Measurements from ENCODE around the gene SLC38A6.

The SLC38A6 gene

DNA sequence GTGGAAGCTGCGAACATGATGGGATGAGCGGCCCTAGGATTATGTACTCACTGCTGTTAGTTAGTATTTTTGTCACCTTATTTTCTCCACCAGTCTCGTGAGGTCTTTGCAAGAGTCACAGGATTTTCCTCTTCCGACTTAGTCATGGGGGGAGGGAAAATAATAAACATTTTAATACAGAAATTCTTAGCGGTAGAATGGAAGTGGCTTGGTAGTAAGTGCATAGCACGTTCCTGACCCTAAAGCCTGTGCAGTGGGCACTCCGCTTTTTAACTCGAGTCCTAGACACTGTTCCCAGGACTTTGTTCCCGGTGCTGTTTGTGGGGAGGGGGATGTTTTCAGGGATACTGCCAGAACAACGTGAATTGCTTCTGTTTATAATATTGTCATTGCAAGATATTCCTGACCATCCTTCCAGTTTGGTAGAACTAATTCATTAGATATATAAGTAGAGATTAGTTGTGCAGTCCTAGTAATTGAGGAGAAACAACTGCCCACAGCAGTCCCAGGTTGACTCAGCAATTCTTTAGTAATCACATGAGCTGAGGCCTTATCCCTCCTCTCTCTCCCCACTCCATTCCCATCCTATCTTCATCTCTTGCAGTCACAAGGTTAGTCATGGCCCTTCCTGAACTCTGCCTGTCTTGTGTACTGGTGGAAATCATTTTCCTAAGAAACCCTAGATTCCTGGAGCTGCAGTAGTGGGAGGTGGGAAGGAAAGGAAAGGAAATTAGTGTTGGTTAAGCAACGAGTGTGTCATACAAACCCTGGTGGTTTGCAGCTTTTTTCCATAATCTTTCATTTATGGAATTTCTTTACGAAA lies 799 bp downstream of the SLC38A6 start:
- DNase-seq (ENCODE audit: low read depth) = no peak

GRCh38 chr14:60984196-60984595 lies 3.2 kb downstream of the SLC38A6 start:
- DNase-seq (ENCODE audit: low read depth) = no peak

- no peak for DNase-seq (ENCODE audit: low read depth)
Observed at GRCh38 chr14:60986500-60986899, 5.5 kb downstream of the SLC38A6 start.

- DNase-seq (ENCODE audit: low read depth) = no peak
Observed at GRCh38 chr14:60989599-60989998, 8.6 kb downstream of the SLC38A6 start.

GRCh38 chr14:60998617-60999016 lies 17.6 kb downstream of the SLC38A6 start:
- no peak for DNase-seq (ENCODE audit: low read depth)

GRCh38 chr14:60999536-60999935 lies 18.5 kb downstream of the SLC38A6 start:
- DNase-seq (ENCODE audit: low read depth) = no peak

DNA sequence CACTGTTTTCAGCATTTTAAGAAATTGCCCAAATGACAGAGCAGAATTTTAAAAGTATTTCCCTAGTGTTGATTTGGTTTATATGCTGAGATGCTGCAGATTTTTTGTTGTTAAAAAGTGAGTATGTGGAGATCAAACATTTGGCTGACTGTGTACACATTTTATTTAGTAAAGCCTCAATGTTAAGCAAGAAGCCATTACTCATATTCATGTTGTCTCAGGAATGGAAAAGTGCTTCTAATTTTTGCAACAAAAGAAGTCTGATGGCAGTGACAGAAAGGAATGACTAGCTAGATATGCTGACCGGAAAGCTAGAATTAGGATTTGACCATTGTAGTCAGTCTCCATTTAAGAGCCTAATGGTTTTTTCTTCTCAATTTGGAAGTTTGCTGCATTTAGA lies 22.5 kb downstream of the SLC38A6 start:
- no peak for DNase-seq (ENCODE audit: low read depth)

DNA sequence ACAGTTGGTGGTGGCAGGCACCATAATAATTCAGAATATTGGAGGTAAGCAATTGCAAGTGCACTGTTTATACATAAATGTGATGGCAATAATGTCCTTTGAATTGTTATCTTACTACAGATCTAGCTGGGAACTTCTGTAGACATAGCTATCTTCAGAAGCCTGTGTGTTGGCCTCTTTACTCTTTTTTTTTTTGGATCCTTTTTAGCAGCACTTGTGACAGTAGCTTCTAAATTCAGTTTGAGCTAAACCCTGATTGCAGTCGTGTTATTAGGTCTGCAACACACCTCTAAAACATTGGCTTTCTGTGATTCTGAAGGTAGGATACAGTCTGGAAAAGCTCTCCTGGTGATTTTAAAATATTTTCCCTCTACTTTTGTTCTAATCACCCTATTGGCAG lies 38.5 kb downstream of the SLC38A6 start:
- DNase-seq (ENCODE audit: low read depth) = no peak

DNA sequence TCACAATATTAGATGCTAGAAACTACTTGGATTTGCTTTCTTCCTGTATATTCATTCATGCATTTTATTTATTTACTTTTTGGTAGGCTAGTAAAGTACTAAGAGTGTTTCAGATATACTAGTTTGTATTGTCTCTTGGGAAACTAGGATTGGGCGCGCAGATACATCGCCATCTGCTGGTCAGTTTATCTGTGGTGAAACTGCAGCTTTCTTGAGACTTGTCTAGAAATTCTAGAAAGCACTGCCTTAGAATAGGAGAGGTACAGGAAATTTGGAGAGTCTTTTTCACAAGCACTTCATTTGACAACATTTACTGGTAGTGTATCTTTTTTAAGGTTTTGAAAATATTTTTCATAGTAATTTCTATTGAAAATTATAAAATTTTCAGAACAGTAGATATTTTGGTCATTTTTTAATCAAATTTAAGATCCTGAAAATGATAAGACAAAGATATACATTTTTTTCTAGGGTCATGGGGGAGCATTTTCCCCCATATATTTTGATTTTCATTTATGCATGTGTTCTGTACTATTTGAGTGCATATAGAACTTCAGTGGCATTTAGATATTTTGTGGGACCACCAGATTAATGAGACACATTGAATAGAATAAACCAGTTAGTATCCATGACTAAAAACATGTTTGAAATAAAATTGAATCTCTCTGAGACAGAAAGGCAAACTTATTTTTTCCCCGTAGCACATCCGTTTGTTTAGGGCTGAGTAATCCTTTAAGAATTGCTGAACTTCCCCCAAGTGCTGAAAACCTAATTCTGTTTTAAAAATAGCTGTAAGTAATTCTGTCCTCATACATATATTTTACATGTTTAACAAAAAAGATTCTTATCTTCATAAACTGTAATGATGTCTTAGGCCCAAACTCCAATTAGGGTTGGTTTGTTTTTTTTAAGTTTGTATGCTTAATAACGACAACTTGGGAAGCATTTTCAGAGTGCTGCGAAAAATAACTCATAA lies 44.5 kb downstream of the SLC38A6 start:
- peak; percentile 38 for DNase-seq (ENCODE audit: low read depth)

GRCh38 chr14:61026526-61026925 lies 45.5 kb downstream of the SLC38A6 start:
- DNase-seq (ENCODE audit: low read depth) = no peak

DNA sequence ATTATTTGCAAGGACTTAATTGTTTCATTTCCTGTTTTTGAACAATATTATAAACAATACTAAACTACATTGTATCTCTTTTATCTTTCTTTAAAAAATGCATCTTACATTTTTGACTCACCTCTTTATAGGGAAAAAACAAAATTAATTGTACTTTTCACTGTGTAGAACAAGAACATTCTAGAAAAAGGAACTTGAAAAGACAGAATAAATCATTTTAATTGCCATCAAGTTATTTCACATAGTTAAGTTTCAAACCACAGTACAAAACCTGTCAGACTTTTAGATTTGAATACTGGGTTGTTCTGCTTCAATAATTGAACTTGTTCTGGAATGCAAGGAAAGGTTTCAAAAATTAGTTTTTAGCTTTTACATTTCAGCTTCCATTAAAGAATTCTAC lies 50.0 kb downstream of the SLC38A6 start:
- DNase-seq (ENCODE audit: low read depth) = no peak

DNA sequence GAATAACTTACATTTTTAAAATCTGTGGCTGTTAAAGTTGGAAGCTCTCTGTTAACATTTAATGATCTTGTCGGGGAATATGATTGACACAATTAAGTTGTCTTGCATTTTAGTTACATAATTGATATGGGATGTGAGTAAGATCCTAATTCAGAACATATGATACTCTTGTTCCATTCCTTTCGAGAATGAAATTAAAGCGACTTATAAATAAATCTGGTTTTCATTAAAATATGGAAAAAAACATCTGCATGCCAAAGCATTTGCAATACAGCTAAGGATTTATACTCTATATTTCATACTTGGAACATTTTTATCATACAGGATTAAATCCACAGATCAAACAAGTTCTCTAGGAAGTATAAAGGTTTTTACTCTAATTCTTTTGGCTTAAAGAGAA lies 52.0 kb downstream of the SLC38A6 start:
- no peak for DNase-seq (ENCODE audit: low read depth)

GRCh38 chr14:61033855-61034254 lies 52.8 kb downstream of the SLC38A6 start:
- DNase-seq (ENCODE audit: low read depth) = no peak

- DNase-seq (ENCODE audit: low read depth) = no peak
Observed at GRCh38 chr14:61034416-61035120, 53.5 kb downstream of the SLC38A6 start.

GRCh38 chr14:61037215-61037614 lies 56.2 kb downstream of the SLC38A6 start:
- no peak for DNase-seq (ENCODE audit: low read depth)

DNA sequence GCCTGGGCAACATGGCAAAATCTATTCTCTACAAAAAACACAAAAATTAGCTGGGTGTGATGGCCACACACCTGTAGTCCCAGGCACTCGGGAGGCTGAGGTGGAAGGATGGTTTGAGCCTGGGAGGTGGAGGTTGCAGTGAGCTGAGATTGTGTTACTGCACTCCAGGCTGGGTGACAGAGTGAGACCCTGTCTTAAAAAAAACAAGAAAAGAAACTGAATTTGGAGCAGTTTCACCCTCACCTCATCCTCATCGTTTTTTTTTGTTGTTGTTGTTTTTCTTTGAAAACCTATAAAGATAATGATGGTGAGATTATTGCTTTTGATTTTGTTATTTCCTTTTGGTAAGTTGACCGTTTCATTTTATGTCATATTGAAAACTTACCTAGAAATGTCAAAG lies 60.7 kb downstream of the SLC38A6 start:
- DNase-seq (ENCODE audit: low read depth) = no peak

GRCh38 chr14:61042220-61042619 lies 61.2 kb downstream of the SLC38A6 start:
- no peak for DNase-seq (ENCODE audit: low read depth)

GRCh38 chr14:61043506-61043905 lies 62.5 kb downstream of the SLC38A6 start:
- no peak for DNase-seq (ENCODE audit: low read depth)

DNA sequence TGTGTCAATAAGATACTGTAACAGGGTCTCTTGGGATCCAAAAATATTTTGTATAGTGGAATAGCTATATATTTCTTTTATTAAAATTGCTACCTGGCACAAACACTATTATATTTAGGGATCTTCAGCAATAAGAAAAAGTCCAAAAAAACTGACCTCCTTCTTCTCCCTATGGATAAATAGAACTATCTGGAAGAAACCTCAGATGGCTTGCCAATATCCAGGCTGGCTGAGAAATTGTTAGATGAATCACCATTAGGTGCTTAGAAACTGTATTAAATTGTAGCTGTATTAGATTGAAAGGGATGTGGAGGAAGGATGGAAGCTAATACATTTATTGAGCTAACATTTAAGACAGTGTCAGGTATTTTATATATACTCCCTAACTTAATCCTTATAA lies 66.0 kb downstream of the SLC38A6 start:
- no peak for DNase-seq (ENCODE audit: low read depth)

DNA sequence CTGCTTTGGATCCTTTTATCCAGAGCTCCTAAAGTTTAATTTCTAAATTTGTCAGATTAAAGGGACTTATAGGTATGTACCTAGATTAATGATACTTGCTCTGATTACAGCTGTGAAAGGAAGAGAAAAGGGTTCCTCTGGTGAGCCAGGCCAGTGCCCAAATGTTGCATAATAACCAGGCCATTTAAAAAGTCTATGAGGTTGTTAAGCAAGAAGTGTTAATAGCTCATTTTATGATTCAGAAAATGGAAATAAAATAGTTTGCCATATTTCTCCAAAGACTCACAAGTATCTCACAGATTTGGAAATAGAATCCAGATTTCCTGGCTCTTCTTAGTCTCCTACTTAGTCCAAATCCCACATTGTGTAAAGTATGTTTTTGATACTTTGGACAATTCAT lies 67.6 kb downstream of the SLC38A6 start:
- no peak for DNase-seq (ENCODE audit: low read depth)

GRCh38 chr14:61050417-61050816 lies 69.4 kb downstream of the SLC38A6 start:
- no peak for DNase-seq (ENCODE audit: low read depth)

DNA sequence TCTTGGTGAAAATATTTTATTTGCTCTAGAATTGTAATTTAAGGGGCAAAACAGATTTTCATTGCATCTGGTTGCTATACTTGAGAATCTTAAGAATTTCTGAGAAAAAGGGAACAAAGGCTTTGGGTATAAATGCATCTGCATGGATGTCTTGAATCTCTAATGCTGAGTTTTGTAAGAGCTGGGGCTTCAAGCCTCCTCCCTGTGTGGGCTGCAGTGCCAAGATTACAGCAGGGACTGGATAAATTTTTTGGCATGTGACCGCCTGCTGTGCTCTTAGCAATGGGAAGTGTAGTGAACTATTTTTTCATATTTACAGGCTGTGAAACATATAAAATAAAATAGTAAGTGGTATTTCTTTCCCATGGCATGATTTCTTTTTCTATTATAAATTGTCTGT lies 70.0 kb downstream of the SLC38A6 start:
- DNase-seq (ENCODE audit: low read depth) = no peak

All from stimulated activated CD4-positive, alpha-beta T cell treated with anti-CD3 and anti-CD28 coated beads, Interleukin-2, amount 100 ng/mL, for 4 hours (primary cell).